Measurements from ENCODE around the gene ZBTB18. TPM values are rescaled to one million over a fixed set of nuclear protein-coding genes. Genes with fewer than 3 reads are reported as not detected.

Gene ZBTB18
- total RNA-seq: 4.6 and 5.9 TPM in 2 replicates

GRCh38 chr1:244050835-244051444, at the start of gene ZBTB18:
ZBTB18 (plus strand) TSS chr1:244051283; CDS start chr1:244051432, 149 bp downstream.

Other genes starting within 250 kb of the ZBTB18 start
- 11.3 and 12.9 TPM in 2 replicates for gene AKT3, start 201.0 kb upstream of the ZBTB18 start, total RNA-seq

Data from bronchus fibroblast of lung (primary cell).